Measurements from ENCODE around the gene CXXC1.
"Not testable (repeated sequence)": the region's sequence is repeated elsewhere in the genome, so short reads cannot be mapped to it uniquely, and the experiment has no call there.

The CXXC1 gene

GRCh38 chr18:50274044-50274442 is 13.4 kb downstream of the CXXC1 start:
- DNase-seq: no peak

- DNase-seq: no peak
Measured at GRCh38 chr18:50273203-50274043, 14.1 kb downstream of the CXXC1 start.

- no peak for DNase-seq
Measured at GRCh38 chr18:50272568-50272967, 14.9 kb downstream of the CXXC1 start.

- DNase-seq: peak in 1 of 2 experiments; percentile 12
Measured at GRCh38 chr18:50268022-50268747, 19.3 kb downstream of the CXXC1 start.

GRCh38 chr18:50266248-50266704 is 21.2 kb downstream of the CXXC1 start, which contains the start of gene CFAP53:
CFAP53 (minus strand) TSS chr18:50266495; CDS start chr18:50266404, 91 bp downstream.
- peak; percentile 42 to 79 for DNase-seq

- DNase-seq: no peak
Measured at GRCh38 chr18:50262977-50263376, 24.5 kb downstream of the CXXC1 start.

GRCh38 chr18:50250935-50251334 is 36.6 kb downstream of the CXXC1 start:
- DNase-seq: no peak

GRCh38 chr18:50249576-50249975 is 37.9 kb downstream of the CXXC1 start:
- DNase-seq: no peak

- DNase-seq: no peak
Measured at GRCh38 chr18:50247561-50247960, 39.9 kb downstream of the CXXC1 start.

- DNase-seq: not testable (repeated sequence)
Measured at GRCh38 chr18:50241768-50242167, 45.7 kb downstream of the CXXC1 start.

GRCh38 chr18:50240080-50240563 is 47.4 kb downstream of the CXXC1 start:
- DNase-seq: no peak

- no peak for DNase-seq
Measured at GRCh38 chr18:50232419-50232818, 55.1 kb downstream of the CXXC1 start.

Measured in NCI-H524 (cell line).